Nephron progenitor cell (in vitro differentiated cells): ENCODE data around the gene ZFAND3.

Source experiments
- DNase-seq: peaks from one replicate; pipeline ENCODE4 v3.0.0; 2021
- H3K27ac Mint-ChIP-seq: 2 replicates; pipeline ENCODE4 v1.8.0; 2021; ENCODE audit warnings: mild to moderate bottlenecking, moderate library complexity, mixed read lengths
- H3K27me3 Mint-ChIP-seq: 2 replicates; pipeline ENCODE4 v1.8.0; 2021; ENCODE audit warnings: mild to moderate bottlenecking, low read depth, mixed read lengths; ENCODE audit not compliant: poor library complexity
- H3K36me3 Mint-ChIP-seq: 2 replicates; pipeline ENCODE4 v1.8.0; 2021; ENCODE audit warnings: low read depth, mixed read lengths
- H3K4me1 Mint-ChIP-seq: 2 replicates; pipeline ENCODE4 v1.8.0; 2021; ENCODE audit warnings: mixed read lengths
- H3K4me3 Mint-ChIP-seq: 2 replicates; pipeline ENCODE4 v1.8.0; 2021; ENCODE audit warnings: mild to moderate bottlenecking, moderate library complexity, mixed read lengths
- H3K9me3 Mint-ChIP-seq: 2 replicates; pipeline ENCODE4 v1.8.0; 2021; ENCODE audit warnings: mild to moderate bottlenecking, moderate library complexity, mixed read lengths
- CTCF ChIP-seq: fragments of 200-600 bp; sonication (generic); IDR thresholded peaks from 2 replicates; pipeline ENCODE4 v1.5.0; 2021; ENCODE audit warnings: antibody characterized with exemption

ZFAND3 gene

GRCh38 chr6:37792457-37793033 is 27.0 kb upstream of the ZFAND3 start:
- TF ChIP-seq CTCF: no peak
- Mint-ChIP-seq H3K36me3 (no peaks in the 10 kb centered on the region), H3K9me3 (no peaks in the 10 kb centered on the region), H3K4me3 (no peak overlapping the region), H3K27ac (no peak overlapping the region), H3K4me1 (peaks cover 23% of the 10 kb centered on the region), H3K27me3 (peaks cover 3% of the 10 kb centered on the region)
- DNase-seq: no peak

GRCh38 chr6:37793067-37793466 is 26.5 kb upstream of the ZFAND3 start:
- Mint-ChIP-seq H3K9me3 (no peaks in the 10 kb centered on the region), H3K27ac (no peak overlapping the region)

GRCh38 chr6:37794825-37795224 is 24.7 kb upstream of the ZFAND3 start:
- H3K4me1 Mint-ChIP-seq: peaks cover 32% of the 10 kb centered on the region
- no peak overlapping the region for H3K4me3 Mint-ChIP-seq
- no peaks in the 10 kb centered on the region for H3K9me3 Mint-ChIP-seq
- no peaks in the 10 kb centered on the region for H3K36me3 Mint-ChIP-seq
- no peak overlapping the region for H3K27ac Mint-ChIP-seq
- no peak for DNase-seq
- no peak for TF ChIP-seq CTCF
- H3K27me3 Mint-ChIP-seq: peaks cover 6% of the 10 kb centered on the region

More at GRCh38 chr6:37793067-37793466, 26.5 kb upstream of the ZFAND3 start:
- no peak overlapping the region for H3K4me3 Mint-ChIP-seq
- no peak for TF ChIP-seq CTCF
- no peaks in the 10 kb centered on the region for H3K36me3 Mint-ChIP-seq
- no peaks in the 10 kb centered on the region for H3K27me3 Mint-ChIP-seq
- peaks cover 27% of the 10 kb centered on the region for H3K4me1 Mint-ChIP-seq
- DNase-seq: no peak

GRCh38 chr6:37798436-37799262 is 20.9 kb upstream of the ZFAND3 start:
- Mint-ChIP-seq H3K9me3 (no peaks in the 10 kb centered on the region), H3K4me1 (peaks cover 23% of the 10 kb centered on the region), H3K27ac (no peak overlapping the region), H3K27me3 (peaks cover 22% of the 10 kb centered on the region), H3K4me3 (no peak overlapping the region), H3K36me3 (no peaks in the 10 kb centered on the region)
- TF ChIP-seq CTCF: no peak
- DNase-seq: no peak

GRCh38 chr6:37799263-37799644 is 20.3 kb upstream of the ZFAND3 start:
- Mint-ChIP-seq H3K4me3 (no peak overlapping the region), H3K36me3 (no peaks in the 10 kb centered on the region)

More at GRCh38 chr6:37799263-37799644, 20.3 kb upstream of the ZFAND3 start:
- no peak for DNase-seq
- Mint-ChIP-seq H3K27ac (no peak overlapping the region), H3K9me3 (no peaks in the 10 kb centered on the region), H3K4me1 (peaks cover 23% of the 10 kb centered on the region), H3K27me3 (peaks cover 22% of the 10 kb centered on the region)
- TF ChIP-seq CTCF: no peak
